ENCODE results near the gene GBGT1.
"Not testable (repeated sequence)": the region's sequence is repeated elsewhere in the genome, so short reads cannot be mapped to it uniquely, and the experiment has no call there.

GRCh38 chr9:133208880-133209300 is 45.2 kb upstream of the GBGT1 start, which contains the start of gene OBP2B:
- not testable (repeated sequence) for TF ChIP-seq CTCF (IDR thresholded peaks at IDR 0.05; ENCODE audit: extremely low read depth in 1 of 2, insufficient read depth in 1 of 2, low read depth in 1 of 2, low read length in 2 of 2); POLR2A (IDR thresholded peaks at IDR 0.05; ENCODE audit: low read depth, low read length); FOS (IDR thresholded peaks at IDR 0.05; ENCODE audit: borderline replicate concordance, insufficient read depth, low read length); MAX (IDR thresholded peaks at IDR 0.05; ENCODE audit: insufficient read depth, insufficient read length); POLR2AphosphoS5 (IDR thresholded peaks at IDR 0.05; ENCODE audit: insufficient read depth, low read depth, low read length); MYC (IDR thresholded peaks at IDR 0.05; ENCODE audit: low read depth, low read length); JUN (IDR thresholded peaks at IDR 0.05; ENCODE audit: borderline replicate concordance, insufficient read depth, insufficient read length, low read depth); EZH2 (IDR thresholded peaks at IDR 0.05; ENCODE audit: borderline replicate concordance, low read depth, low read length, severe bottlenecking)

Measured in endothelial cell of umbilical vein (primary cell).